HG02938 (cell line): ENCODE data around the gene PBRM1.
"Not testable (repeated sequence)": the region's sequence is repeated elsewhere in the genome, so short reads cannot be mapped to it uniquely, and the experiment has no call there.

Source experiments
- ATAC-seq: cut with Tn5 transposase; IDR thresholded peaks from one replicate; pipeline ENCODE4 v1.9.1; 2021; ENCODE audit warnings: mild to moderate bottlenecking, moderate library complexity; ENCODE audit not compliant: unreplicated experiment

Gene PBRM1

GRCh38 chr3:52537165-52537620 lies 148.5 kb downstream of the PBRM1 start:
- no peak for ATAC-seq

GRCh38 chr3:52536369-52537164 lies 149.1 kb downstream of the PBRM1 start, which contains the start of gene UQCC5:
TSS of gene UQCC5 (plus strand) at chr3:52536605. CDS start at chr3:52536756, 151 bp downstream.
- peak; percentile 79 for ATAC-seq

GRCh38 chr3:52536112-52536368 lies 149.7 kb downstream of the PBRM1 start:
- ATAC-seq: no peak

GRCh38 chr3:52535411-52536111 lies 150.2 kb downstream of the PBRM1 start:
- ATAC-seq: no peak

GRCh38 chr3:52534281-52535183 lies 151.2 kb downstream of the PBRM1 start:
- ATAC-seq: no peak

GRCh38 chr3:52533623-52534280 lies 152.0 kb downstream of the PBRM1 start, which contains the start of gene NT5DC2:
TSS of gene NT5DC2 (minus strand) at chr3:52533857. CDS start at chr3:52533737, 120 bp downstream.
- ATAC-seq: no peak

- no peak for ATAC-seq
These were observed 152.7 kb downstream of the PBRM1 start for GRCh38 chr3:52532838-52533622.

- ATAC-seq: no peak
These were observed 153.2 kb downstream of the PBRM1 start for GRCh38 chr3:52532517-52532837.

- no peak for ATAC-seq
These were observed 153.7 kb downstream of the PBRM1 start for GRCh38 chr3:52531860-52532516.

GRCh38 chr3:52530918-52531826 lies 154.5 kb downstream of the PBRM1 start:
- no peak for ATAC-seq

- no peak for ATAC-seq
These were observed 156.1 kb downstream of the PBRM1 start for GRCh38 chr3:52529376-52530333.

- no peak for ATAC-seq
These were observed 156.9 kb downstream of the PBRM1 start for GRCh38 chr3:52528586-52529375.

GRCh38 chr3:52527732-52528585 lies 157.8 kb downstream of the PBRM1 start:
- no peak for ATAC-seq

GRCh38 chr3:52527039-52527731 lies 158.5 kb downstream of the PBRM1 start:
- no peak for ATAC-seq

GRCh38 chr3:52526671-52527038 lies 159.1 kb downstream of the PBRM1 start:
- not testable (repeated sequence) for ATAC-seq
